Fibroblast of skin of right biceps (primary cell): ENCODE data around the gene SEC16B.

Experiments
- DNase-seq: peaks from one replicate; pipeline ENCODE4 v3.0.0-alpha.2; 2013

SEC16B gene

GRCh38 chr1:177905686-177906085 is 64.2 kb downstream of the SEC16B start:
- no peak for DNase-seq

GRCh38 chr1:177902266-177902665 is 67.6 kb downstream of the SEC16B start:
- DNase-seq, result no peak

- DNase-seq, result no peak
These were observed 71.7 kb downstream of the SEC16B start for GRCh38 chr1:177897998-177898654.

GRCh38 chr1:177897281-177897997 is 72.4 kb downstream of the SEC16B start:
- no peak for DNase-seq
